GM15510 (cell line): ENCODE results near the gene PHLDB1.

Experiments used
- POLR2A ChIP-seq: IDR thresholded peaks from 3 replicates; pipeline ENCODE4 v1.6.1; 2011; ENCODE audit warnings: borderline replicate concordance; ENCODE audit not compliant: insufficient read length; ENCODE audit errors: extremely low read depth

PHLDB1 gene

GRCh38 chr11:118677977-118678376 lies 70.6 kb downstream of the PHLDB1 start:
- TF ChIP-seq POLR2A, result no peak

- no peak for TF ChIP-seq POLR2A
Measured at GRCh38 chr11:118679483-118679882, 72.1 kb downstream of the PHLDB1 start, which contains the start of gene TREH. TREH (minus strand) TSS chr11:118679650; CDS start chr11:118679627, 23 bp downstream.

GRCh38 chr11:118682372-118682771 lies 75.0 kb downstream of the PHLDB1 start:
- no peak for TF ChIP-seq POLR2A

- no peak for TF ChIP-seq POLR2A
Measured at GRCh38 chr11:118684187-118684586, 76.8 kb downstream of the PHLDB1 start.

- TF ChIP-seq POLR2A, result no peak
Measured at GRCh38 chr11:118687906-118688305, 80.5 kb downstream of the PHLDB1 start.

GRCh38 chr11:118688851-118689502 lies 81.6 kb downstream of the PHLDB1 start:
- TF ChIP-seq POLR2A, result no peak

- no peak for TF ChIP-seq POLR2A
Measured at GRCh38 chr11:118689503-118689851, 82.1 kb downstream of the PHLDB1 start.

- no peak for TF ChIP-seq POLR2A
Measured at GRCh38 chr11:118689852-118690552, 82.6 kb downstream of the PHLDB1 start.

- no peak for TF ChIP-seq POLR2A
Measured at GRCh38 chr11:118690553-118691304, 83.3 kb downstream of the PHLDB1 start.

GRCh38 chr11:118691926-118692830 lies 84.8 kb downstream of the PHLDB1 start:
- no peak for TF ChIP-seq POLR2A

- no peak for TF ChIP-seq POLR2A
Measured at GRCh38 chr11:118694185-118694584, 86.8 kb downstream of the PHLDB1 start.

GRCh38 chr11:118694771-118695170 lies 87.4 kb downstream of the PHLDB1 start:
- TF ChIP-seq POLR2A, result no peak

- no peak for TF ChIP-seq POLR2A
Measured at GRCh38 chr11:118696673-118697226, 89.3 kb downstream of the PHLDB1 start.

- no peak for TF ChIP-seq POLR2A
Measured at GRCh38 chr11:118697346-118697745, 89.9 kb downstream of the PHLDB1 start.
